ENCODE measurements around the gene BASP1. TPM values are rescaled to one million over a fixed set of nuclear protein-coding genes. Genes with fewer than 3 reads are reported as not detected.
A peak's percentile ranks its signal among the peaks of the same experiment; 100 is the strongest.

BASP1 gene
- total and polyA plus RNA-seq, 10 of the 15 experiments (the other 5 are each of a cell fraction or from before 2014, with no cell fraction given) = 27.3 to 190 (median 102) TPM

DNA sequence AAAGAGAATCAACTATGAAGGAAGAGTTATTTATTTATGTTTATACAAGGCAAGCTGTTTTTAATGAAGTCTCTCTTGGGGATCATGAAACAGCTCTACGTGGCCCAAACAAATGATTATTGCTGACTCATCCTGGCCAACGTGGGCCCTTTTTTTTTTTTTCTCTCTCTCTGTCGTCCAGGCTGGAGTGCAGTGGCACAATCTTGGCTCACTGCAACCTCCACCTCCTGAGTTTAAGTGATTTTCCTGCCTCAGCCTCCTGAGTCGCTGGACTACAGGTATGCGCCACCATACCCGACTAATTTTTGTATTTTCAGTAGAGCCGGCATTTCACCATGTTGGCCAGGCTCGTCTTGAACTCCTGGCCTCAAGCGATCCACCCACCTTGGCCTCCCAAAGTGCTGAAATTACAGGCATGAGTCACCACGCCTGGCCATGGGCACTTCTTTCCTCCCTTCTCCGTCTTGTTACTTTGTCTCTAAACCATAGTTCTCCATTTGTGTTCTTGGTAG is 98.3 kb downstream of the BASP1 start:
- RAD21 ChIA-PET (ENCODE audit: unreplicated experiment) = interaction anchor here (0.7 to 3.1 kb wide), 12 partner anchors 33 to 309 kb away, joined by 3 to 29 read pairs (median 5); partner anchors contain the start of gene BASP1
- intact Hi-C loops (cut with micrococcal nuclease; ENCODE audit: unreplicated experiment) = loop anchor here (2.0 to 5.0 kb wide), 2 partner anchors 111 to 1427 kb away; no protein-coding TSS in a partner anchor
- no peak for DNase-seq (ENCODE audit: low read depth, low spot score)
- CTCF ChIA-PET = interaction anchor here (0.8 to 2.4 kb wide), 7 partner anchors 15 to 100 kb away, joined by 3 to 16 read pairs (median 4); no protein-coding TSS in a partner anchor
- peak; percentile 65; the same call in 1 of the 2 replicates for TF ChIP-seq BACH1 (IDR thresholded peaks at IDR 0.05; ENCODE audit: borderline replicate concordance)
- TF ChIP-seq, protein P1, sequence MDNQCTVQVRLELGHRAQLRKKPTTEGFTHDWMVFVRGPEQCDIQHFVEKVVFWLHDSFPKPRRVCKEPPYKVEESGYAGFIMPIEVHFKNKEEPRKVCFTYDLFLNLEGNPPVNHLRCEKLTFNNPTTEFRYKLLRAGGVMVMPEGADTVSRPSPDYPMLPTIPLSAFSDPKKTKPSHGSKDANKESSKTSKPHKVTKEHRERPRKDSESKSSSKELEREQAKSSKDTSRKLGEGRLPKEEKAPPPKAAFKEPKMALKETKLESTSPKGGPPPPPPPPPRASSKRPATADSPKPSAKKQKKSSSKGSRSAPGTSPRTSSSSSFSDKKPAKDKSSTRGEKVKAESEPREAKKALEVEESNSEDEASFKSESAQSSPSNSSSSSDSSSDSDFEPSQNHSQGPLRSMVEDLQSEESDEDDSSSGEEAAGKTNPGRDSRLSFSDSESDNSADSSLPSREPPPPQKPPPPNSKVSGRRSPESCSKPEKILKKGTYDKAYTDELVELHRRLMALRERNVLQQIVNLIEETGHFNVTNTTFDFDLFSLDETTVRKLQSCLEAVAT (IDR thresholded peaks at IDR 0.05) = 0 out of 2 replicates have a peak, but pooled peaks have one; percentile 24
- TF ChIP-seq, protein P2, sequence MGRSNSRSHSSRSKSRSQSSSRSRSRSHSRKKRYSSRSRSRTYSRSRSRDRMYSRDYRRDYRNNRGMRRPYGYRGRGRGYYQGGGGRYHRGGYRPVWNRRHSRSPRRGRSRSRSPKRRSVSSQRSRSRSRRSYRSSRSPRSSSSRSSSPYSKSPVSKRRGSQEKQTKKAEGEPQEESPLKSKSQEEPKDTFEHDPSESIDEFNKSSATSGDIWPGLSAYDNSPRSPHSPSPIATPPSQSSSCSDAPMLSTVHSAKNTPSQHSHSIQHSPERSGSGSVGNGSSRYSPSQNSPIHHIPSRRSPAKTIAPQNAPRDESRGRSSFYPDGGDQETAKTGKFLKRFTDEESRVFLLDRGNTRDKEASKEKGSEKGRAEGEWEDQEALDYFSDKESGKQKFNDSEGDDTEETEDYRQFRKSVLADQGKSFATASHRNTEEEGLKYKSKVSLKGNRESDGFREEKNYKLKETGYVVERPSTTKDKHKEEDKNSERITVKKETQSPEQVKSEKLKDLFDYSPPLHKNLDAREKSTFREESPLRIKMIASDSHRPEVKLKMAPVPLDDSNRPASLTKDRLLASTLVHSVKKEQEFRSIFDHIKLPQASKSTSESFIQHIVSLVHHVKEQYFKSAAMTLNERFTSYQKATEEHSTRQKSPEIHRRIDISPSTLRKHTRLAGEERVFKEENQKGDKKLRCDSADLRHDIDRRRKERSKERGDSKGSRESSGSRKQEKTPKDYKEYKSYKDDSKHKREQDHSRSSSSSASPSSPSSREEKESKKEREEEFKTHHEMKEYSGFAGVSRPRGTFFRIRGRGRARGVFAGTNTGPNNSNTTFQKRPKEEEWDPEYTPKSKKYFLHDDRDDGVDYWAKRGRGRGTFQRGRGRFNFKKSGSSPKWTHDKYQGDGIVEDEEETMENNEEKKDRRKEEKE (IDR thresholded peaks at IDR 0.05) = no peak
- TF ChIP-seq JUNB (IDR thresholded peaks at IDR 0.05) = peak; percentile 31; the same call in 1 of the 2 replicates
- in situ Hi-C loops (cut with MboI) = loop anchor here (5.0 kb wide), 2 partner anchors 33 to 88 kb away; no protein-coding TSS in a partner anchor
- H4K20me1 ChIP-seq (ENCODE audit: control insufficient read depth, insufficient read depth) = no peaks in the 10 kb centered on the region
- SMC1A ChIA-PET (ENCODE audit: uncharacterized antibody, unreplicated experiment) = interaction anchor here (1.0 to 3.4 kb wide), 8 partner anchors 10 to 100 kb away, joined by 3 to 36 read pairs (median 10); partner anchors contain the start of gene BASP1
- H3K4me2 ChIP-seq (ENCODE audit: control insufficient read depth, insufficient read depth) = no peak overlapping the region
- peak; percentile 18 for FAIRE-seq
- H3K9ac ChIP-seq (ENCODE audit: control insufficient read depth, insufficient read depth, low read length) = no peak overlapping the region
- POLR2A ChIA-PET = interaction anchor here (0.7 to 2.1 kb wide), 6 partner anchors 33 to 601 kb away, joined by 3 to 12 read pairs (median 4); no protein-coding TSS in a partner anchor
- no peaks in the 10 kb centered on the region for H3K36me3 ChIP-seq (ENCODE audit: control insufficient read depth in 2 of 2, insufficient read depth in 2 of 2, low read length in 1 of 2)
- no peak overlapping the region for H3K27ac ChIP-seq (ENCODE audit: control insufficient read depth, insufficient read depth)
- 83% methylated on average over 10 of the region's 11 CpGs for WGBS (ENCODE audit: insufficient coverage, insufficient replicate concordance, low lambda C conversion rate, missing lambda C conversion rate)
- H3K9me3 ChIP-seq (replicated peaks; ENCODE audit: control insufficient read depth, insufficient read depth, low read length) = no peaks in the 10 kb centered on the region; the same call in 2 of the 3 replicates
- no peaks in the 10 kb centered on the region for H3K27me3 ChIP-seq (replicated peaks in 1 of 2; ENCODE audit: control insufficient read depth in 2 of 2, insufficient read depth in 2 of 2, low read length in 1 of 2)
- H2AFZ ChIP-seq (ENCODE audit: control insufficient read depth, low read depth, low read length) = no peak overlapping the region
- peaks cover 43% of the 10 kb centered on the region for H3K4me1 ChIP-seq (ENCODE audit: control insufficient read depth, insufficient read depth, low read length)
- no peaks in the 10 kb centered on the region for H3K79me2 ChIP-seq (ENCODE audit: control insufficient read depth, insufficient read depth, low read length)
- no TSS peak for BruUV-seq (replicated peaks)
- H3K4me3 ChIP-seq = no peak overlapping the region
- no peak for ATAC-seq
